GM12878 (cell line): ENCODE data around the gene CIDEA.

ENCODE experiments used
- HDAC6 ChIP-seq: fragments of 200-600 bp; sonication (generic); IDR thresholded peaks from one replicate; pipeline ENCODE4 v1.8.0; 2017; ENCODE audit warnings: antibody characterized with exemption; ENCODE audit not compliant: unreplicated experiment
- MYC ChIP-seq: IDR thresholded peaks from 2 replicates; pipeline ENCODE4 v1.6.1; 2011; ENCODE audit warnings: mild to moderate bottlenecking, low read length, moderate library complexity, inconsistent platforms; ENCODE audit not compliant: insufficient read depth, insufficient replicate concordance, insufficient read length, severe bottlenecking
- NRF1 ChIP-seq: conservative IDR thresholded peaks from 2 replicates; pipeline ENCODE4 v1.6.1; 2011; ENCODE audit warnings: mild to moderate bottlenecking, low read depth, low read length, improper control_type of control experiment
- POLR2A ChIP-seq: IDR thresholded peaks from 2 replicates; pipeline ENCODE4 v1.6.1; 2011; ENCODE audit warnings: low read depth, mild to moderate bottlenecking, low read length
- RAD51 ChIP-seq: fragments of 450-650 bp; IDR thresholded peaks from 2 replicates; pipeline ENCODE4 v1.6.1; 2016; ENCODE audit warnings: moderate library complexity, mild to moderate bottlenecking, inconsistent platforms
- ZNF207 ChIP-seq: fragments of 450-650 bp; IDR thresholded peaks from 2 replicates; pipeline ENCODE4 v1.6.1; 2014; ENCODE audit warnings: antibody characterized with exemption, mild to moderate bottlenecking, borderline replicate concordance
- TF ChIP-seq, protein P1 (sequence below), 3 experiments: IDR thresholded peaks in 2 of 3; conservative IDR thresholded peaks in 1 of 3; 2 replicates each; pipeline ENCODE4 v1.5.1; 2011; ENCODE audit warnings: low read depth in 3 of 3, low read length in 3 of 3, mild to moderate bottlenecking in 3 of 3, control low read depth in 2 of 3, moderate library complexity in 2 of 3, inconsistent platforms in 1 of 3, mixed read lengths in 1 of 3; ENCODE audit not compliant: control insufficient read depth in 2 of 3, insufficient read depth in 1 of 3; ENCODE audit errors: extremely low read depth in 1 of 3
- TF ChIP-seq, protein P2 (sequence below): fragments of 450-650 bp; IDR thresholded peaks from 2 replicates; pipeline ENCODE4 v1.6.1; 2016; ENCODE audit warnings: mild to moderate bottlenecking, moderate library complexity, borderline replicate concordance

DNA sequence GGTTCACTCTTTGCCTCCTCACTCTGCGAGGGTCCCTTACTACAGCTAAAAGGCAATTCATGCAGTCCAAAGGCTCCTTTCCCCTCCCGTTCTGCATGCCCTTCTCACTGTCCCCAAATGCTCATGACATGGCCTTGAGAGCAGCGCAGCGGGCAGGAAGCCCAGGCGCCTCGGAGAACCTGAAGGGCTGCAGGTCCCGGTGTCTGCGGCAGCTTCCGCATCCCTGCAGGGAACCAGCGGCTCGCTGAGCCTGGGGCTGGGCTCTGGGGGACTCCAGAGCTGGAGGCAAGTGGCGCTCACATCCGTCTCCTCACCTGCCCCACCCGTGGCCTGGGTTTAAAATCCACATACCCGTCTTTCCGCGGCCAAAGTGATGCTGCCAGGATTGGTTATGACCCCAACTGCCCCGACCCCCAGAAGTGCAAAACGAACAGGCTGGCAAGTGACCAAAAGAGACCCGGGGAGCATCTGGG, 462 bp upstream of the CIDEA start:
- no peak for TF ChIP-seq POLR2A
- TF ChIP-seq ZNF207: no peak
- TF ChIP-seq RAD51: no peak
- TF ChIP-seq MYC: no peak
- TF ChIP-seq HDAC6: no peak
- TF ChIP-seq, protein P1, sequence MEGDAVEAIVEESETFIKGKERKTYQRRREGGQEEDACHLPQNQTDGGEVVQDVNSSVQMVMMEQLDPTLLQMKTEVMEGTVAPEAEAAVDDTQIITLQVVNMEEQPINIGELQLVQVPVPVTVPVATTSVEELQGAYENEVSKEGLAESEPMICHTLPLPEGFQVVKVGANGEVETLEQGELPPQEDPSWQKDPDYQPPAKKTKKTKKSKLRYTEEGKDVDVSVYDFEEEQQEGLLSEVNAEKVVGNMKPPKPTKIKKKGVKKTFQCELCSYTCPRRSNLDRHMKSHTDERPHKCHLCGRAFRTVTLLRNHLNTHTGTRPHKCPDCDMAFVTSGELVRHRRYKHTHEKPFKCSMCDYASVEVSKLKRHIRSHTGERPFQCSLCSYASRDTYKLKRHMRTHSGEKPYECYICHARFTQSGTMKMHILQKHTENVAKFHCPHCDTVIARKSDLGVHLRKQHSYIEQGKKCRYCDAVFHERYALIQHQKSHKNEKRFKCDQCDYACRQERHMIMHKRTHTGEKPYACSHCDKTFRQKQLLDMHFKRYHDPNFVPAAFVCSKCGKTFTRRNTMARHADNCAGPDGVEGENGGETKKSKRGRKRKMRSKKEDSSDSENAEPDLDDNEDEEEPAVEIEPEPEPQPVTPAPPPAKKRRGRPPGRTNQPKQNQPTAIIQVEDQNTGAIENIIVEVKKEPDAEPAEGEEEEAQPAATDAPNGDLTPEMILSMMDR (IDR thresholded peaks at IDR 0.05 in 2 of 3, conservative IDR thresholded peaks at IDR 0.05 in 1 of 3; ENCODE audit: control insufficient read depth in 2 of 3, extremely low read depth in 1 of 3, insufficient read depth in 1 of 3, low read depth in 3 of 3, low read length in 3 of 3): no peak
- TF ChIP-seq, protein P2, sequence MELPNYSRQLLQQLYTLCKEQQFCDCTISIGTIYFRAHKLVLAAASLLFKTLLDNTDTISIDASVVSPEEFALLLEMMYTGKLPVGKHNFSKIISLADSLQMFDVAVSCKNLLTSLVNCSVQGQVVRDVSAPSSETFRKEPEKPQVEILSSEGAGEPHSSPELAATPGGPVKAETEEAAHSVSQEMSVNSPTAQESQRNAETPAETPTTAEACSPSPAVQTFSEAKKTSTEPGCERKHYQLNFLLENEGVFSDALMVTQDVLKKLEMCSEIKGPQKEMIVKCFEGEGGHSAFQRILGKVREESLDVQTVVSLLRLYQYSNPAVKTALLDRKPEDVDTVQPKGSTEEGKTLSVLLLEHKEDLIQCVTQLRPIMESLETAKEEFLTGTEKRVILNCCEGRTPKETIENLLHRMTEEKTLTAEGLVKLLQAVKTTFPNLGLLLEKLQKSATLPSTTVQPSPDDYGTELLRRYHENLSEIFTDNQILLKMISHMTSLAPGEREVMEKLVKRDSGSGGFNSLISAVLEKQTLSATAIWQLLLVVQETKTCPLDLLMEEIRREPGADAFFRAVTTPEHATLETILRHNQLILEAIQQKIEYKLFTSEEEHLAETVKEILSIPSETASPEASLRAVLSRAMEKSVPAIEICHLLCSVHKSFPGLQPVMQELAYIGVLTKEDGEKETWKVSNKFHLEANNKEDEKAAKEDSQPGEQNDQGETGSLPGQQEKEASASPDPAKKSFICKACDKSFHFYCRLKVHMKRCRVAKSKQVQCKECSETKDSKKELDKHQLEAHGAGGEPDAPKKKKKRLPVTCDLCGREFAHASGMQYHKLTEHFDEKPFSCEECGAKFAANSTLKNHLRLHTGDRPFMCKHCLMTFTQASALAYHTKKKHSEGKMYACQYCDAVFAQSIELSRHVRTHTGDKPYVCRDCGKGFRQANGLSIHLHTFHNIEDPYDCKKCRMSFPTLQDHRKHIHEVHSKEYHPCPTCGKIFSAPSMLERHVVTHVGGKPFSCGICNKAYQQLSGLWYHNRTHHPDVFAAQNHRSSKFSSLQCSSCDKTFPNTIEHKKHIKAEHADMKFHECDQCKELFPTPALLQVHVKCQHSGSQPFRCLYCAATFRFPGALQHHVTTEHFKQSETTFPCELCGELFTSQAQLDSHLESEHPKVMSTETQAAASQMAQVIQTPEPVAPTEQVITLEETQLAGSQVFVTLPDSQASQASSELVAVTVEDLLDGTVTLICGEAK: no peak
- TF ChIP-seq NRF1: no peak
